H1 (cell line): ENCODE results near the gene YEATS4. TPM values are rescaled to one million over a fixed set of nuclear protein-coding genes. Genes with fewer than 3 reads are reported as not detected.
A peak's percentile ranks its signal among the peaks of the same experiment; 100 is the strongest.

ENCODE experiments used
- ASH2L ChIP-seq: fragments of 200-600, 300-600 bp; sonication (generic); IDR thresholded peaks from one replicate; pipeline ENCODE4 v1.7.1; 2017; ENCODE audit warnings: low read length
- BACH1 ChIP-seq: IDR thresholded peaks from 2 replicates; pipeline ENCODE4 v1.6.1; 2012; ENCODE audit warnings: low read length, improper control_type of control experiment
- CEBPB ChIP-seq: IDR thresholded peaks from 2 replicates; pipeline ENCODE4 v1.6.1; 2012; ENCODE audit warnings: low read depth, low read length
- EP300 ChIP-seq, 2 experiments: IDR thresholded peaks; 1 replicate in 1 of 2; 2 replicates in 1 of 2; pipeline ENCODE4 v1.6.1; 2011 to 2012; ENCODE audit warnings: low read depth in 2 of 2, low read length in 2 of 2, mild to moderate bottlenecking in 2 of 2, borderline replicate concordance in 1 of 2, inconsistent platforms in 1 of 2, moderate library complexity in 1 of 2
- HDAC2 ChIP-seq, 2 experiments: fragments of 300-600 bp in 1 of 2; sonication (generic) in 1 of 2; IDR thresholded peaks; 2 replicates each; pipeline ENCODE4 v1.6.1; 2011 to 2012; ENCODE audit warnings: low read depth in 2 of 2, low read length in 2 of 2, mild to moderate bottlenecking in 2 of 2, moderate library complexity in 2 of 2, borderline replicate concordance in 1 of 2, inconsistent platforms in 1 of 2
- JUN ChIP-seq: IDR thresholded peaks from 2 replicates; pipeline ENCODE4 v1.6.1; 2011; ENCODE audit warnings: low read depth, mild to moderate bottlenecking, improper control_type of control experiment, low read length
- JUND ChIP-seq: IDR thresholded peaks from 2 replicates; pipeline ENCODE4 v1.6.1; 2011; ENCODE audit warnings: mild to moderate bottlenecking, improper control_type of control experiment, low read length
- MAFK ChIP-seq: IDR thresholded peaks from 2 replicates; pipeline ENCODE4 v1.6.1; 2012; ENCODE audit warnings: low read depth, mild to moderate bottlenecking, improper control_type of control experiment, low read length
- NANOG ChIP-seq: IDR thresholded peaks from 2 replicates; pipeline ENCODE4 v1.6.1; 2011; ENCODE audit warnings: low read length, low read depth, mild to moderate bottlenecking, inconsistent platforms; ENCODE audit not compliant: insufficient read depth, poor library complexity, severe bottlenecking
- RAD21 ChIP-seq, 2 experiments: IDR thresholded peaks in 1 of 2; conservative IDR thresholded peaks in 1 of 2; 2 replicates each; pipeline ENCODE4 v1.6.1; 2011; ENCODE audit warnings: low read depth in 2 of 2, low read length in 2 of 2, improper control_type of control experiment in 1 of 2, inconsistent platforms in 1 of 2, mild to moderate bottlenecking in 1 of 2, moderate library complexity in 1 of 2
- SAP30 ChIP-seq: fragments of 300-600 bp; sonication (generic); IDR thresholded peaks from 2 replicates; pipeline ENCODE4 v1.7.1; 2012; ENCODE audit warnings: low read length, moderate library complexity, mild to moderate bottlenecking, inconsistent platforms; ENCODE audit not compliant: insufficient read depth, insufficient replicate concordance
- SIRT6 ChIP-seq: IDR thresholded peaks from one replicate; pipeline ENCODE4 v1.7.1; 2012; ENCODE audit warnings: low read length, inconsistent platforms
- SP2 ChIP-seq: IDR thresholded peaks from 2 replicates; pipeline ENCODE4 v1.6.1; 2012; ENCODE audit warnings: mild to moderate bottlenecking, low read length, inconsistent platforms
- TEAD4 ChIP-seq: IDR thresholded peaks from 2 replicates; pipeline ENCODE4 v1.6.1; 2012; ENCODE audit warnings: low read depth, low read length, inconsistent platforms, mixed read lengths
- YY1 ChIP-seq: IDR thresholded peaks from 2 replicates; pipeline ENCODE4 v1.6.1; 2011; ENCODE audit warnings: low read depth, mild to moderate bottlenecking, low read length
- polyA plus RNA-seq, 7 experiments: library from polyadenylated mRNA; depleted of rRNA in 3 of 7; stranded (reverse) in 5 of 7; unstranded in 2 of 7; fragments of >200 nt in 5 of 7; fragments of 200-250 nt in 2 of 7; gene quantifications; 1 replicate in 5 of 7; 2 replicates in 1 of 7; 4 replicates in 1 of 7; pipeline versions ENCODE4 v1.2.1 to v1.2.3, GENCODE V29; 2011 to 2013; ENCODE audit warnings: missing spikeins in 2 of 7, mixed read lengths in 2 of 7
- total RNA-seq: library from RNA; stranded (reverse); fragmentation: NEBNext Ultra II Directional; extraction: Animal tissue kit (Norgen Biotek cat#: 25700); gene quantifications from 2 replicates; pipeline ENCODE4 v1.2.1, GENCODE V29; 2021
- TF ChIP-seq, protein P1 (sequence below), 3 experiments: IDR thresholded peaks; 1 replicate in 2 of 3; 2 replicates in 1 of 3; pipeline versions ENCODE4 v1.5.1 to v1.6.1; 2011; ENCODE audit warnings: low read length in 3 of 3, mild to moderate bottlenecking in 3 of 3, inconsistent platforms in 2 of 3, low read depth in 1 of 3, moderate library complexity in 1 of 3; ENCODE audit not compliant: insufficient read depth in 1 of 3; ENCODE audit errors: control extremely low read depth in 1 of 3
- TF ChIP-seq, protein P2 (sequence below): IDR thresholded peaks from 2 replicates; pipeline ENCODE4 v1.6.1; 2012; ENCODE audit warnings: low read length, inconsistent platforms

Gene YEATS4
- total and polyA plus RNA-seq, 2 of the 8 experiments (the other 6 are each of a cell fraction or from before 2014, with no cell fraction given), result 25.7 to 32.5 TPM

DNA sequence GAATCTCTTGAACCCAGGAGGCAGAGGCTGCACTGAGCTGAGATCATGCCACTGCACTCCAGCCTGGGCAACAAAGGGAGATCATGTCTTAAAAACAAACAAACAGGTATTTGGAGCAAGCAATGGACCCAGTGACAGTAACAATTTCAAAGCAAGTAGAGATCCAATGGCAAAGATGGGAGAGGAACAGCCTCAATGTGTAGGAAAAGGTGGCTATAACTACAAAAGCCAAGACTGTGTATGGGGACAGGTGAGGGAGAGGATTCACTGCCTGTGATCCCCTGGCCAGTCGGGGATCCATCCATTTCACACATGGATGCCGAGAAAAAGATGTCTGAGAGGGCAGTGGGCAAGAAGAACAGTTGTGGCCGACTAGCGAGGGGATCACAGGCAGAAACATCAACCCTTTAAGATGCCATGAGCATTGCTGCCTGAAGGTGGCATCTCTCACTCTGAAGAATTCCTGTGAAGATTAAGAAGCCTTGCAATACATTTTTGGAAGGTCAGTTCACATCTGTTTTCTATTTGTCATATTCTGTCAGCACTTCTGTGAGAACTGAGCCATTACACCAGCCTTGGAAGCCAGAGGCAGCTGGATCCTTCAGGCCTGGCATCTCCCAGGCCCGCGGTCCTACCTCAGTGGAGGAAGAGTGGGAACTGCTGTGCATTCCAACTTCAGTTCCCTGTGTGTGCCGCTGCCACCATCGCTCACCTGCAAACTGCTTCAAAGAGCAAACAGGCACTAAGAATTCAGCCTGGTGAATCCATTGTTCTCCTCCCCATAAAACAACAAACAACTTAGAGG lies 56.1 kb downstream of the YEATS4 start (continued):
- TF ChIP-seq SAP30 (no peak), TEAD4 (peak; percentile 98), RAD21 (IDR thresholded peaks at IDR 0.05 in 1 of 2, conservative IDR thresholded peaks at IDR 0.05 in 1 of 2; ENCODE audit: low read depth in 2 of 2, low read length in 2 of 2) (peak; percentile 70 to 72), JUND (no peak), MAFK (no peak), SIRT6 (no peak), CEBPB (no peak), JUN (no peak), EP300 (IDR thresholded peaks at IDR 0.05; ENCODE audit: borderline replicate concordance in 1 of 2, low read depth in 2 of 2, low read length in 2 of 2) (no peak), NANOG (no peak), BACH1 (no peak), SP2 (no peak), YY1 (no peak), ASH2L (peak; percentile 87), HDAC2 (IDR thresholded peaks at IDR 0.05; ENCODE audit: borderline replicate concordance in 1 of 2, low read depth in 2 of 2, low read length in 2 of 2) (no peak)
- TF ChIP-seq, protein P1, sequence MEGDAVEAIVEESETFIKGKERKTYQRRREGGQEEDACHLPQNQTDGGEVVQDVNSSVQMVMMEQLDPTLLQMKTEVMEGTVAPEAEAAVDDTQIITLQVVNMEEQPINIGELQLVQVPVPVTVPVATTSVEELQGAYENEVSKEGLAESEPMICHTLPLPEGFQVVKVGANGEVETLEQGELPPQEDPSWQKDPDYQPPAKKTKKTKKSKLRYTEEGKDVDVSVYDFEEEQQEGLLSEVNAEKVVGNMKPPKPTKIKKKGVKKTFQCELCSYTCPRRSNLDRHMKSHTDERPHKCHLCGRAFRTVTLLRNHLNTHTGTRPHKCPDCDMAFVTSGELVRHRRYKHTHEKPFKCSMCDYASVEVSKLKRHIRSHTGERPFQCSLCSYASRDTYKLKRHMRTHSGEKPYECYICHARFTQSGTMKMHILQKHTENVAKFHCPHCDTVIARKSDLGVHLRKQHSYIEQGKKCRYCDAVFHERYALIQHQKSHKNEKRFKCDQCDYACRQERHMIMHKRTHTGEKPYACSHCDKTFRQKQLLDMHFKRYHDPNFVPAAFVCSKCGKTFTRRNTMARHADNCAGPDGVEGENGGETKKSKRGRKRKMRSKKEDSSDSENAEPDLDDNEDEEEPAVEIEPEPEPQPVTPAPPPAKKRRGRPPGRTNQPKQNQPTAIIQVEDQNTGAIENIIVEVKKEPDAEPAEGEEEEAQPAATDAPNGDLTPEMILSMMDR (IDR thresholded peaks at IDR 0.05; ENCODE audit: control extremely low read depth in 1 of 3, insufficient read depth in 1 of 3, low read depth in 1 of 3, low read length in 3 of 3), result peak; percentile 55 to 87 (median 60)
- TF ChIP-seq, protein P2, sequence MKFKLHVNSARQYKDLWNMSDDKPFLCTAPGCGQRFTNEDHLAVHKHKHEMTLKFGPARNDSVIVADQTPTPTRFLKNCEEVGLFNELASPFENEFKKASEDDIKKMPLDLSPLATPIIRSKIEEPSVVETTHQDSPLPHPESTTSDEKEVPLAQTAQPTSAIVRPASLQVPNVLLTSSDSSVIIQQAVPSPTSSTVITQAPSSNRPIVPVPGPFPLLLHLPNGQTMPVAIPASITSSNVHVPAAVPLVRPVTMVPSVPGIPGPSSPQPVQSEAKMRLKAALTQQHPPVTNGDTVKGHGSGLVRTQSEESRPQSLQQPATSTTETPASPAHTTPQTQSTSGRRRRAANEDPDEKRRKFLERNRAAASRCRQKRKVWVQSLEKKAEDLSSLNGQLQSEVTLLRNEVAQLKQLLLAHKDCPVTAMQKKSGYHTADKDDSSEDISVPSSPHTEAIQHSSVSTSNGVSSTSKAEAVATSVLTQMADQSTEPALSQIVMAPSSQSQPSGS, result peak; percentile 65; the same call in 1 of the 2 replicates
